GM12864 (cell line): ENCODE results near the gene CD9.

ENCODE experiments used
- DNase-seq: peaks from one replicate; pipeline ENCODE4 v3.0.0-alpha.2; 2011; ENCODE audit warnings: low read depth
- H3K4me3 ChIP-seq: 2 replicates; pipeline ENCODE4 v1.5.1; 2011; ENCODE audit warnings: mild to moderate bottlenecking, low read depth, low read length, control low read depth
- CTCF ChIP-seq: IDR thresholded peaks from 2 replicates; pipeline ENCODE4 v1.5.1; 2011; ENCODE audit warnings: low read depth, mild to moderate bottlenecking, moderate library complexity, low read length, control low read depth, inconsistent platforms; ENCODE audit errors: missing control alignments

CD9 gene

GRCh38 chr12:6199531-6200255 is 507 bp upstream of the CD9 start:
- H3K4me3 ChIP-seq, result peak overlapping the region; percentile 38
- DNase-seq, result no peak
- TF ChIP-seq CTCF, result no peak

- DNase-seq, result no peak
- peak overlapping the region; percentile 51; the same call in 1 of the 2 replicates for H3K4me3 ChIP-seq
- TF ChIP-seq CTCF, result no peak
These were observed 1.0 kb downstream of the CD9 start for GRCh38 chr12:6201213-6201608.

- DNase-seq, result no peak
- H3K4me3 ChIP-seq, result no peak overlapping the region
- TF ChIP-seq CTCF, result no peak
These were observed 1.6 kb downstream of the CD9 start for GRCh38 chr12:6201826-6202225.

GRCh38 chr12:6202304-6202703 is 2.1 kb downstream of the CD9 start:
- DNase-seq, result no peak
- no peak overlapping the region for H3K4me3 ChIP-seq
- TF ChIP-seq CTCF, result no peak

GRCh38 chr12:6202846-6203245 is 2.6 kb downstream of the CD9 start:
- DNase-seq, result no peak
- no peak overlapping the region for H3K4me3 ChIP-seq

GRCh38 chr12:6203601-6204000 is 3.4 kb downstream of the CD9 start:
- no peak for TF ChIP-seq CTCF
- H3K4me3 ChIP-seq, result no peak overlapping the region
- DNase-seq, result no peak

More at GRCh38 chr12:6202846-6203245, 2.6 kb downstream of the CD9 start:
- TF ChIP-seq CTCF, result no peak

GRCh38 chr12:6204533-6205143 is 4.4 kb downstream of the CD9 start:
- no peak for DNase-seq
- H3K4me3 ChIP-seq, result no peak overlapping the region
- TF ChIP-seq CTCF, result no peak
